GM18907 (cell line): ENCODE results near the gene DLX2.

Experiments
- ATAC-seq: cut with Tn5 transposase; IDR thresholded peaks from one replicate; pipeline ENCODE4 v1.9.1; 2021; ENCODE audit warnings: mild to moderate bottlenecking, moderate library complexity; ENCODE audit not compliant: unreplicated experiment

DLX2 gene

GRCh38 chr2:172107690-172108586, 5.2 kb upstream of the DLX2 start:
- no peak for ATAC-seq

DNA sequence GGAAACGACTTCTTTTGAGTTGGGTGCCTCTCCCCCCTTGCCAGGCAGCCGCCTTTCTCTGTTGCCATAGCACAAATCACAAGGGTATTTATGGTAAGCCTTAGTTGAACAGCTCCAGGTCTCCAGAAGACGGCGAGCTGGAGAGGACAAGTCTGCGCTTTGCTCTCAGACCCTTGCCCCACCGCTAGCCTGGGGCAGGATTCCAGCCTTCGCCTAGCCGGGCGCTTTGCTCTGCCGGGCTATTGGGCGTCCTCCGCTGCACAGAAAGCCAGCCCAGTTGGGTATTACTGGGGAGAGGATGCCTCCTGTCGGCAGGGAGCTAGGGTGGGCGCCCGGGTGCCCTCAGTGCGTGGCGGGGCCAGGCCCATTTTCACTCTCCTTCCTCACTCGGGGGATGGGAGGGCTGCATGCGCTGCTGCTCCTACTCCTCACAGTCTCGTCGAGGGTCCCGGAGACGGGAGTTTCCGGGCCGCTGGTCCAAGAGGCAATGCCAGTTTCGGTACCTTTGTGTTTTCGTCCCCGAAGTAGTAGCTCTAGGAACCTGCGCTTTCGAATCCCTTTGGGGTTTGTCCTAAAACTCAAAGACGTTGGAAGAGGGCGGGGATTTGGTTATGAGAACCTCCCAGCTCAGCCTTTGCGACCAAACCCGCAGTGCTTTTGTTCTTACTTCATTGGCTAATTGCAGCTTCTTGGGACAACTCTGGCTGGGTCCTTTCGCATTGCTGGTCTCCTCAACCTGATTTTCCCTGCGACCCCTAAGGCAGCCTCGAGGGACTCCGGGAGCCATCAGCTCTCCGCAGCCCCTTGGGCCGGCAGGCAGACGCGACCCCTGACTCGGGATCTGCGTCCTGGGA, 3.6 kb upstream of the DLX2 start:
- no peak for ATAC-seq

DNA sequence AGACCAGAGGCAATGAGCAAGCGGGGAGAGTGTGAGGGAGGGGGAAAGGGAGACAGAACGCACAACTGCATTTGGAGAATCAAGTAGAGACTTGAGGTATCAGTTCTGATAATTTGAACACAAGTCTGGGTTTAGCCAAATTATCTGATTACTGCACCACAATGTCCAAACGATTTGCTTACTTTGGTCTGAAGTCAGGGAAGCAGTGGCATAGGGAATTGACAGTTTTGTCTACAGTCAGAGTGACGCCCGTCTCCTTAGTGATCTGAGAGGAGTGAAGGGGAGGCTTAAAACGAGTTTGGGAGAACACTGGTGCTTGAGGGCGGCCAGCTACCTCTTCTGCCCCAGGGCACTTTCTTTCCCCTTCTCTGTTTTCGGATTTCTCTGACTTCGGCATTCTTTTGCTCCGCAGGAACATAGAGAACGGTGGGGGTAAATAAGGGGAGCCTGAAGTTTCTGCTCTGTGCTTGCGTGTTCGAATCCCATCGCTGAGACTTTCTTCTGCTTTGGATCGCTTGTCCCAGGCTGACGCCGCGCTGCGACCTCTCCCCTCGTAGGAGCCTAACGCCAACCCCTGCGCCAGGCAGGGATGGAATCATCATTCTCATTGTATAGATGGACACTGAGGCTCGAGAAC, 2.9 kb upstream of the DLX2 start:
- ATAC-seq: no peak

GRCh38 chr2:172103471-172104272, 972 bp upstream of the DLX2 start:
- ATAC-seq: no peak

GRCh38 chr2:172101821-172102390, 794 bp downstream of the DLX2 start:
- peak; percentile 5 for ATAC-seq

GRCh38 chr2:172100935-172101820, 1.5 kb downstream of the DLX2 start:
- ATAC-seq: no peak

DNA sequence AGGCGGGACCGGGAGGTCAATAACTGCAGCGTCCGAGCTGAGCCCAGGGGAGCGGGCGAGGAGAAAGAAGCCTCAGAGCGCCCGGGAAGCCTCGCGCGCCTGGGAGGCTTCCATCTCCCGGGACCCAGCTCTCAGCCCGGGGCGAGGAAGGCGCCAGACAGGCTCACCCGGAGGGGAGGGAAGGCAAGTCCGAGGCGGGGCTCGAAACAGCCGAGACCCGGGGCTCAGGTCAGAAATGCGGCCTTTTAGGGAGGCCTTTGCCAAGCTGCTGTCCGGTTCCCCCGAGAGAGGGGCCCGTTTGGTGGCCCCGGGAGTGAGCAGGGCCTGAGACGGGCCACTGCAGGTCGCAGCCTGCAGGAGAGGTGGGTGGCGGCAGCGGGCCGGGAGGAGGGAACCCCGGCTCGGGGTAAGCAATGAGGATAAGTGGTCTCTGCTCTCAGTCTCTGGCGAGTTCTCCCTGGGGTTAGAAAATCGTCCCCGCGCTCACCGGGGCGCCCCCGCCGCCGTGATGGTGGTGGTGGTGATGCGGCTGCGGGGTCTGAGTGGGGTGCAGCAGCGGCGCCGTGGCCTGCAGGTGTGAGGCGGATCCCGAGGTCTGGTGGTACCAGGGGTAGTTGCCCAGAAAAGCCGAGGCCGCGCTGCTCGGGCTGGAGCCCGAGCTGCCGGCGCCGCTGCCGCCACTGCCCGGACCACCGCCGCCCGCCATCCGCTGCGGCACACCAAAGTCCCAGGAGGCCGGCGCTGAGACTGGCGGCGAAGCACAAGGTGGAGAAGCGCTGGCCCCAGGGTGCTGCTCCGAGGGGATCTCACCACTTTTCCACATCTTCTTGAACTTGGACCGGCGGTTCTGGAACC, 2.4 kb downstream of the DLX2 start:
- ATAC-seq: no peak

GRCh38 chr2:172099472-172100079, 3.1 kb downstream of the DLX2 start:
- ATAC-seq: no peak

DNA sequence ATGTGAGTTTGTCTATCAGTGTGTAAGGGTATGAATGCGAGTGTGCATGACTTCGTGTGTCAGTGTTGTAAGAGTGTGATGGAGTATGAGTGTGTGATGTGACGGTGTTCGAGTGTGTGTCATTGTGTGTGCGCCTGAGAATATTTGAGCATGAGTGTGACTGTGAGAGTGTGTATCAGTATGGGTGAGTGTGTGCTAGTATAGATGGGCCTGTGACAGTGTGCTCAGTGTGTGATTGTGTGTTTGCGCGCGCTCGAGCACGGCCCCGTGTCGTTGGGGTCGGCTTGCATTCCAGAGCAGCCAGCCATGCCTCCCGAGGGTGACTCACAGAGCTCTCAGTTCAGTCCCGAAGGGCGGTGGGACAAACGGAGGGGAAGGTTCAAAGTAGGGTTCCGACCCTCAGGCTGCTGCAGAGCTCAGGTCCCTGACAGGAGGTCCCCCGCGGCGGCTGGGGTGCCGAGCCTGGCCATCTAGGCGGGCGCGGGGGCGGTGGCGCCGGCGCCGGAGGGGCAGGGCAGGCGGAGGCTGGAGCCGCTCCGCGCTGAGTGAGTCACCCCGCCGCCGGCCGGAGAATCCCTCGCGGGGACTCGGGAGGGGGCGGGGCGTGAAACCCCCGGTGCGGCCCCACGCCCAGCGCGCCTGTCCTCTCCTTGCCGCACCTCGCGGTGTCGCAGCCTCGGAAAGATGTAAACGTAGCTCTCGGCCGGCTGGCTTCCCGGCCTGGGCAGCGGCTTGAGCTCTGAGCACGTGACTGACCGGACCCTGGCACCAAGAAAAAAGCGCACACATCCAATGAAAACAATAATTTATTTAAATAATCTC, 3.8 kb downstream of the DLX2 start:
- no peak for ATAC-seq

- ATAC-seq: no peak
Measured at GRCh38 chr2:172098287-172098649, 4.4 kb downstream of the DLX2 start.

DNA sequence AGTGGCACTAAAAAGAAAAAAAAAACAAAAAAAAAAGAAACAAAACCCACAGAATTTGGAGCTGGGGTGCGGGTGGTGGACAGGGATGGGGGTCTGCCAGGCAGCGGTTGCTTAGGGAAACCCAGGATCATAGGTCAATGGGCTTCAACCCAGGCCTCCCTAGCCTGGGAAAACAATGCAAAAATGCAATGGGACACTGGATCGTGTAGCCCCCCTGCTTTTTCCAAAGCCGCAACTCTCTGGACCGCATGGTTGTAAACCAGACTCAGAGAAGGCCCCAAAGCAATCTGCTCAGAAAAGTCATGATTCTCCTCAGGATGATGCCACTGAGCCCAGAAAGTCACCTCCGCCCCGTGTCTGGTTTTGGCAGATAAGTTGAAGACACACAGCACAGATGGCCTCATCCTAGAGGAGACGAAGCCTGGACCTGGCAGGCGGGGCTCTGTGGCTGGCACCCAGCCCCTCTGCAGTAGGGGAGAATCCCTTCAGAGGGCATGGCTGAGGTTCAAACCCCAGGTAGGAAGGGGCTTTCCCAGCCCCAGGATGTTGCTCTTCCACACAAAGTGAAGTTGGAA, 5.1 kb downstream of the DLX2 start:
- no peak for ATAC-seq

DNA sequence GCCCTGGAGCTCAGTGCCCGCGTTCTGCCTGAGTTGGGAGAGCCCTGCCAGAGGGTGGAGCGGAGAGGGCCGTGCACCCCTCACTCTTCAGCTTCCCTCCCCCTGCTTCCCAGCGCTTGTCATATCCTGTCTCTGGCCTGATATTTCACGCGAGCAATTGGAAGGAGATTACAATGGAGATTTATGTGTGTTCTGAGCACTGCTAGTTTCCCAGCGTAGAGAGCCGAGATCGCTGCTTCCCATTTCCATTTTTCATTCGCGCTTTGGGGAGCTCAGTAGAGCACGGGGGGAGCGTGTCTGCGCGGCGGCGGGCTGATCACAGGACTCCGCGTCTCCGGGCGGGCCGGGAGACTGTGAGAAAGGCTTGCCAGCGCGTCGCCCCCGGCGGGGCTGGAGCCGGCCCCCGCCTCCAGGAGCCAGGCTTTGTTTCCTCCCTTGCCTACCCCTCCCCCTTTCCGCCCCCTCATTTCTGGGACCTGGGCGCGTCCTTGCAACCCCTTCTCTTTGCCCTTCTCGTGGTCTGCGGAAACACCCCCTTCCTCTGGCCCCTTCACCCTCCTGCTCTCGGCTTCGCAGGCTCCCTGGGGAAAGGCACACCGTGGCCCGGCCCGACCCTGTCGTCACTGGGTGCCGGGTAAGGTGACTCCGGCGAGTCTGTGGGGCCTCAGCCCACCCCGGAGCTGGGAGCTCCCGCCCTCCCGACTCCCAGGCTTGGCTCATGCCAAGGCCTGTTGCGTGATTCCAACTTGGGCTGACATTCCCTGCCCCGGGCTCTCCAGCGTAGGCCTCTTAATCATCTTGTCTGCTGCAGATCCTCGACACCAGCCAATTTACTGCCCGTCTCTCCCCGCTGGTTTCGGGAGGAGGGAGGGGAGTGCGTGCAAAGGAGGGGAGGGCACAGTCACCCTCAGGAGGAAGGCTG, 5.8 kb downstream of the DLX2 start:
- ATAC-seq: no peak

GRCh38 chr2:172095905-172096625, 6.6 kb downstream of the DLX2 start:
- ATAC-seq: no peak

DNA sequence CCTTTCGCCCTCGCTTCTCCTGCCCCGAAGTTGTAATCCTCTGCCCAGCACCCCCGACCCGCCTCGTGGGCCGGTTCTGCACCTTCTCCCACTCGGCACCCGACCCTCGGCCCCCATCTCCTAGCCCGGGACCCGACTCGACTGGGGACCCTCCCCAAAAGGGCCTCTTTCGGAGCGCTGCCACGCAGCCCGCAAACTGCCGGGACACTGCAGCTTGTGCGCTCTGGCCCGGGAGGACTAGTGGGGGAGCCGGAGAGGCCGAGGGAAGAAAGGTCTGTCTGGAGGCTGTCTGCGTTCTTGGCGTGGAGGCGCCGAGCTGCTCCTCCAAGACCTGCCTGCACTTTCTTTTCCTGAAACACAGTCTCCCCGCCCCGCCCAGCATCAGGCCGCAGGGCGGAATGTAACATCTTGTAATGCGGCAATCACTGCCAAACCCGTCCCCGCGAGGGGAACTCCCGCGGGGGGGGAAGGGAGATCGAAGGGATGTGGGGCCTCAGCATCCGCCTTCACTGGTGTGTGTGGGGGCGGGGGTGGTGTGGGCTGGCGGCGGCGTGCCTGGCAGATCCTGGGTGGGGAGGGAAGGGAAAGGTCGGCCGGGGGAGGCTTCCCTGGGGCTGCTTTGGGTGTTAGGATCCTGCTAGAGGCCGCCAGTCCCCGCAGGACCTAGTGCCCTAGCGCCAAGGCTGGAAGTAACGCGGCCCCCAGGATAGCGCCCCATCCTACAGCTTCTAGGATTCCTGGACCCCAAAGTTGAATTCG, 7.4 kb downstream of the DLX2 start:
- peak; percentile 41 for ATAC-seq
